UCSD-AML1 (cell line): ENCODE results near the gene CENPM.
"Not testable (repeated sequence)": the region's sequence is repeated elsewhere in the genome, so short reads cannot be mapped to it uniquely, and the experiment has no call there.

ENCODE experiments used
- DNase-seq: peaks from one replicate; lab custom pipeline; 2025; ENCODE audit not compliant: unreplicated experiment; lab: John Stamatoyannopoulos, UW

The CENPM gene

DNA sequence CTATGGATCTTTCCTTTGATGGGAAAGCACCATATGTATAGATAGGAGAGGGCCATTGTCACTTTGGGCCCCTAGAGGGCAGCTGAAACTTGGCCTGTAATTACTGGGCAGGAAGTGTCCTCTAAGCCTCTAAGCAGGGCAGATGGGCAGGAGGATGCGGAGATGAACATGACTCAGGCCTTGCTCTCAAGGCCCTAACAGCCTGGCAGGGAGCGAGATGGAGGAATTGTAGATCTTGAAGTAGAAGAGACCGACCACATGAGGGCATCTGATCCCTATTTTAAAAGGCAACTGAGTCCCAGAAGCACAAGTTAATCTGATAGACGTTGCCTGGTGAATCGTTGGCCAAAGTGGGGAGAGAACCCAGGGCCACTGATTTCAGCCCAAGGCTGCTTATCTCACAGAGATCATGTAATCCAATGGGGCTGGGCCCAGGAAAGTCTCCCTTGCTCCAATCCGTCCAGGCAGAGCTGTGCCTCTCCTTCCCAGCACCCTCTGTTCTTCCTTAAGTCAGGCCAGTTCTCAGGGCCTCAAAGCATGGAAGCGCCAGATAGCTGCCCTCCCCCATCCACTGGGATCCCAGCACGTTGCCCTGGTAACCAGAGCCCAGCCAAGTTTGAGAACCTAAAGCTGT lies 19.8 kb upstream of the CENPM start:
- peak; percentile 67 for DNase-seq

DNA sequence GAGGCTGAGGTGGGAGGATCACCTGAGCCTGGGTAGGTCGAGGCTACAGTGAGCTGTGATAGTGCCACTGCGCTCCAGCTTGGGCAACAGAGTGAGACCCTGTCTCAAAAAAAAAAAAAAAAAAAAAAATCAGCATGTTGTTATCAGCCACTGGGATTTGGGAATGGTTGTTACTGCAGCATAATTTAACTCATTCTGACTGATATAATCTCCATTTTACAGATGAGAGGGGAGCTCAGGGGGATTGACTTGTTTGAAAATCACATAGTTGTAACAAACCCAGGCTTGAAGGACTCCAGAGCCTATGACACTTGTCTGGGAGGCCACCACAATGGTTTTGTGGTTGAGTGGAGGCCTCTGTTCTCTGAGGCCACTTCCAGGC lies 19.3 kb upstream of the CENPM start:
- DNase-seq = no peak

DNA sequence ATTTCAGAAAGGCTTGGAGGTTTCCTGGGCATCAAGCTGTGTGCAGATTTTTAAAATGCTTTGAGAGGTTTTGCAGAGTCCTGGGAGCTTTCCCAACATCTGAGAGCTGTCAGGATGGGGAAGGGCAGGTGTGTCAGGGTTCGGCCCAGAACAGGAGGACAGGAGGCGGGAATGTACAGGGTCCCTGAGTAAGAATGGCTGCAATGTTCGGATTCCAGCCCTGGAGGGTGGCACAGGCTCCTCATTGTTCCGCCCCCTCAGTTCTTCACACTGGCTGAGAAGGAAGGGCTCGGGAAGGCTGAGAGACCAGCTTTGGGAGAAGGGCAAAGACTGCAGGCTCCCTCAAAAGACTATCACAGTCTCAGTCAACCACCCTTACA lies 17.1 kb upstream of the CENPM start:
- DNase-seq = no peak

DNA sequence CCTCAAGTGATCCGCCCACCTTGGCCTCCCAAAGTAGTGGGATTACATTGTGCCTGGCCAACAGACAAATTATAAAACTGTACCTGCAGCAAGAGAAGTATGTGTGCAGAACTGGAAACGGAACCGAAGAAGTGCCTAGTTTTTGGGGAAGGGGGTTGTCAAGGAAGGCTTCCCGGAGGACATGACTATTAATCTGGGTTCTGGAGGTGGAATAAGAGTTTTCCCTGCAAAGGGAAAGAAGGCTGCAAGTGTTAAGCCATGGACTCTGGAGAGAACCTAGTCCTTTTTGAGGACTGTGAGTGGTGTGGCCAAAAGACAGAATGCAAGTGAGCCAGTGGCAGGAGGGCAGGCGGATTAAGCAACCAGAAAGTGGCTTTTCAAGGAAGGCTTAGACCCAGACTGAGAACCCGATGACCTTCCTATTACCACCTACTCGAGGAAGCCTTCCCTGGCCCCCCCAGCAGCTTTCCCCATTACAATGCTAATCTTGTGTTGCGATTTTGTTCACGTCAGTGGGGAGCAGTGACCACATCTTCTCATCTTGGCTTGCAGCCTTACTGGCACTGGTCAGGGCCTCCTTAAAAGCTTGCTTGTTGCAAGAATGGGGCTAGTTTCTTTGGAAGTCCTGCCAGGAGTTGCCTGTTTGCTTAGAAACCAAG lies 16.6 kb upstream of the CENPM start:
- DNase-seq = no peak

DNA sequence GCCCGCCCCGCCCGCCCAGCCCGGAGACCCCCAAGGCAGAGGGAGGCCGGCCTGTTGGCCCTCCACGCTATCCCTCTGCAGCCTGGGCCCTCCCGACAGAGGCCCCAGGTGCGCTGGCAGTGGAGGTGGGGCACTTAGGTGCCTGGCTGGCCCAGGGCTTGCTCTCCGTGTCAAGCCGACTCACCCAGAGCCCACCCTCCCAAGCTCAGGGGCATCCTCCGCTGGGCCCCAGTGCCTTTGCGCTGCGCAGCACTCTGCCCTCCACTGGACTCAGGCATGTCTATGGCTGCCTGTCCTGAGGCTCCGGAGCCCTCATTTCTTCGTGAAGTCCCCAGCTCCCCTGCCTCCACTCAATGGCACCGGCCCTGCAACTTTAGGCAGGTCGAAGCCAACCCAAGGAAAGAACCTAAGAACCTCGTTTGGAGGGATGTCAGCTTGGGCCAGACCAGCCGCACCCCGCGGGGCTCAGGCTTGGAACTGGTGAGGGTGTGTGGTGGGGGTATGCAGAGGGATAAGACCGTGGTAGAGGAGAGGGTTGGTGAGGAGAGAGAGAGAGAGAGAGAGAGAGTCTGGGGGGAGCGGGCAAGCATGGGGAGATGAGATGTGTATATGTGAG lies 11.1 kb upstream of the CENPM start:
- DNase-seq = no peak

DNA sequence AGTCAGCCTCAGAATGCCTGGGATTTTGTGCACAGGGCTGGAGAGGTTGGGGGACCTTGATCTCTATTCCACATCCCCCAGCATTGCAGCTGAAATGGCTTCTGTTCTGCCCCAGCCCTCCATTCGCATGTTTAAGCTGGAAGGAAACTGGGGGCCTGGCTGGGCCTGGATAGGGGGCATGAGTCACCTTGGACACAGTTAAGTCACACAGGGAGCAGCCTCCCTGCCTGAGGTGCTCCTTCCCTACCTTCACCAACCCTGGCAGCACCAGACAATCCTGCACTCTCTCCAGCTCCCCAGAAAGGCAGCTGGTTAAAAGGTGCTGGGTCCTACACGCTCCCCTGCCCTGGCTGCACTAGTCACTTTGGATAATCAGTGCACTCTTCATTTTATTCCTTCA lies 5.8 kb upstream of the CENPM start:
- no peak for DNase-seq

DNA sequence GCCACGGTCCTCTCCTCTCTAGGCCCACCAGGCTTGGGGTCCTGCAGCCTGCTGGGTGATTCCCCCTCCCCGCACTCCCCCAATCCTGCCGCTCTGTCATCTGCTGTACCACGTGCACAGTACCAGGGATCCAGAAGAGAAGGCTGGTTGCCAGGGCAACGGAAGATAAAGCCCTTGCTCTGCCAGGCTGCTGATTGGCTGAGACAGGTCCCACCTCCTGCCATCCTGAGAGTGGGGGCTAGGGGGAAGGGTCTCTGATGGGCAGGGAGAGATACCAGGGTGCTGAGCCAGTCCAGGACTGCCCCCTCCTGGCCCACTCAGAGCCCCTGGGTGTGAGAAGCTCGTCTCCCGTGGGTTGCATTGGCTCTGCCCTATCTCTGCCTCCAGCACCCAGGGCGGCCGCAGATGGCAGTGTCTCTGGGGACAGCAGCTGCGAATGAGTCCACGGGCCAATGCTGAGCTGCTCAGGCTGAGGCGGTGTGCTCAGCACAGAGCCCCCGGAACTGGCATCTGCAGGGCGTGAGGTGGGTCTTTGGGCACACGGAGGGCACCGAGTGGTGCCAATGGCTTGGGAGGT lies 5.0 kb upstream of the CENPM start, which contains the start of gene SMIM45:
Gene SMIM45, plus strand, starts transcription at position 253 of the 577 bp plus-strand sequence.
- DNase-seq = no peak

DNA sequence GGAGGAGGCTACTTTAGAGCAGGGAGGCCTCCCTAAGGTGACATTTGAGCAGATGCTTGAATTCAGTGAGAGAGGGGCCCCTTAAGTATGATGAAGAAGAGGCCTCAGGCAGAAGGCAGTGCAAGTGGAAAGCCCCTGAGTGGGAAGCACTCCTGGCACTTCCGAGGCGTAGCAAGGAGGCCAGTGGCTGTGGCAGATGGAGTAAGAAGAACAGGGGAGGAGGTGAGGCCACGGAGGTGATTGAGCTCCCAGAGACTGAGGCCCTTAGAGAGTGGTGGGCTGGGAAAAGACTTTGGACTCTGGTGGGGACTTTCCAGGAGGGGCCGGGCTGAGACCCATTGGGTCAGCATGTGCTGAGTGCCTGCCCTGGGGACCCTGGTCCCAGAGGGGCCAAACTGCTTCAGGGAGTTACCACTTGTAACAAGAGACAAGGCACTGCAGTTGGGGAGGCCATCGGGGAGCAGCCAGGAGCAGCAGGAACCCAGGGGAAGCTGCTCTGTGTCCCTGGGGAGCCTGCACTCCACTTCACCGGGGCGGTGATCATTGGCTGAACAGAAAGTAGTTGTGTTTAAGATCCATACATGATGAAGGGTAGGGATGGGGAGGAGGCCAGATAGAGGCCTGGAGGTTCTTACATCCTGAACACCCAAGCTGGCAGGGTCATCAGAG lies 2.5 kb upstream of the CENPM start:
- no peak for DNase-seq

DNA sequence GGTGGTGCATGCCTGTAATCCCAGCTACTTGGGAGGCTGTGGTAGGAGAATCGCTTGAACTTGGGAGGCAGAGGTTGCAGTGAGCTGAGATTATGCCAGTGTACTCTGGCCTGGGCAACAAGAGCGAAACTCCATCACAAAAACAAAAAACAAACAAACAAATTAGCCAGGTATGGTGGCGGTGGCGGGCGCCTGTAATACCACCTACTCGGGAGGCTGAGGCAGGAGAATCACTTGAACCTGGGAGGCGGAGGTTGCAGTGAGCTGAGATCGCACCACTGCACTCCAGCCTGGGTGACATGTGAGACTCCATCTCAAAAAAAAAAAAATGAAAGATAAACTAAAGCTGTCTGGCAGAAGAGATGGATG lies 2.0 kb upstream of the CENPM start:
- not testable (repeated sequence) for DNase-seq

DNA sequence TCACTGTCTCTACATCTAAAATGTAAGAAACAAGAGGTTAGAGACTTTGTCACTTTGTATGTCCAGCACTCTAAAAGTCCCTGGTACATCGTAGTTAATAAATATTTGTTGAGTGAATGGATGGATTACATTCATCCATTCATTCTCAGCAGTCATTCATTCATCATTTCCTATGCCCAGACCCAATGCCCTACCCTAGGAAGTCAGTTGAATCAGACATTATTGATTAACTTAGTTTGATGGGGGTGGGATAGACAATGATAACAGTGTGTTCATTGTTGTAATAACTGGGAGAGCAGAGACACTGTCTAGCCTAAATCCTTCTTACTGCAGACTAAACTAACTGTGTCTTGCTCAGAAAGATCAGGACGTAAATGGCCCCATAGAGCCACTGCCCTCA lies 1.2 kb upstream of the CENPM start:
- no peak for DNase-seq

DNA sequence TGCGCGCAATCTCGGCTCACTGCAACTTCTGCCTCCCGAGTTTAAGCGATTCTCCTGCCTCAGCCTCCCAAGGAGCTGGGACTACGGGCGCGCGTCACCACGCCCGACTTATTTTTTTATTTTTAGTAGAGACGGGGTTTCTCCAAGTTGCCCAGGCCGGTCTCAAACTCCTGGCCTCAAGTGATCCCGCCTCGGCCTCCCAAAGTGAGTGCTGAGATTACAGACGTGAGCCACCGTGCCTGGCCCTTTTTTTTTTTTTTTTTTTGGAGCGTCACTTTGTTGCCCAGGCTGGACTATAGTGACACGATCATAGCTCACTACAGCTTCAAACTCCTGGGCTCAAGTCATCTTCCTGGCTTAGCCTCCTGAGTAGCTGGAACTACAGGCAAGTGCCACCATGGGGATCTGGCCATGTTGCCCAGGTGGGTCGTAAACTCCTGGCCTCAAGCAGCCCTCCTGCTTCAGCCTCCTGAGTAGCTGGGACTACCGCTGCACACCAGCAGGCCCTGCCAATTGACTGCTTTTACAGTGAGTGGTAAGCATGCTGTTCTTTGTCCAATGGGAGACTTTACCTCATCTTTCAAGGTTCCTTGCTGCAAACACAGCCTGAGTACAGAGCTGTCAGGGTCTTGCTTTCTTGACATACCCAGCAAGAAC lies 600 bp upstream of the CENPM start:
- DNase-seq = no peak

DNA sequence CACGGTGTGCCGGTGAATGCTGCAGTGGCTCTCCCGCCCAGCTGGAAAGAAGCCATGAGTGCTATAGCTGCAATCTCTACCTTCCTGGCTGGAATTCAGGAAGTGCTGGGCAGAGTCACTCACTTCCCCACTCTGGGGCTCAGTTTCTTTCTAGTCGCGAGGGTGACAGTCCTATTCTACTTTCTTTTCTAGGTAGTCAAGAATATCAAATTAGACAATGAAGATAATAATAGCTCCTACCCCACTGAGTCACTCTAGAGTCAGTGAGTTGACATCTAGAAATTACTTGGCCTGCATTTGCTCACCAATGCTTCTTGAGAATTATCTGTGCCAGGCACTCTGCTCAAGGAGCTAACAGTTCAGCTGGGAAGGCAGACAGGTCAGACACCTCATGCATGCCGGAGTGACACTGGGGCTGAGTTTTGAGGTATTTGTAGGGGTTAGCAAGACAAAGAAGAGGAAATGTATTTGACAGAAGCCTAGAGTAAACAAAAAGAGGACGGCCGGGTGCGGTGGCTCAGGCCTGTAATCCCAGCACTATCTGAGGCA lies 3.2 kb downstream of the CENPM start:
- DNase-seq = no peak

DNA sequence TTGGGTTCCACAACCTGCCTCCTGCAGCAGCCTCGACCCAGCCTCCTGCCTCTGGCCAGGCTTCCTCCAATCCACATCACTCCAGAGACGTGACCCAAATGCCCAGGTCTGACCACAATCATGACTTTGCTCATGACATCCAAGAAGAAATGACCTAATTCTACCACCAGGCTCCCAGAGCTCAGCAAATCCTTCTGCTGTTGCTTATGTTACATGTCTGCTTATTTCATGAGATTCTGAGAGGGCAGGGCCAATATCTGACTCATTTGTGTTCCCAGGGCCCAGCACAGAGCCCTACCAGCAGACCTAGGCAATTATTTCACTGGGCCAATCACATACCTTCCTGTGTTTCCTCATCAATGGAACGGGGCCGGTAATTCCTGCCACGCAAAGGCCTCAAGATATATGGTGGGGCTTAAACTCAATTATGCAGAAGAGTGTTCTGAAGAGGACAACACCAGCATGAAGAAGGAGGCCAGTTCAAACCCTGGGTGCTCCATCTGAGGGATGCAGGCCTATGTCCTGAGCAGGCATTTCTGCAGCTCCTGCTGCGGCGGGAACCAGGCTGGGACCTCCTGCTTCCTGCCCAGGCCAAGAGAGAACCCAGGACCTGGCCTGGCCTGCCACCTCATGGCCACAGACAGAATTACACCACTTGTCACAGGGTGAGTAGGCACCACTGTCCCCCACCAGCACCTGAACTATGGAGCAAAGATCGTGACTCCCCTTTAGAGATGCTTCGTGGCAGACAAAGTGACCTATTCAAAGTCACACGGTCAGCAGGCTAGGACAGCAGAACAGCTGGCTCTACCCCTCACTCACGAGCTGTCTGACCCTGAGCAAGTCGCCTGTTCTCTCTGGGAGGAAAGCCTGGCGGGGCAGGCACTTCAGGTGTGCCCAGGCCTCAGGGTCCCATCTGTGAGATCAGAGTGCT lies 5.9 kb downstream of the CENPM start:
- DNase-seq = peak; percentile 80

DNA sequence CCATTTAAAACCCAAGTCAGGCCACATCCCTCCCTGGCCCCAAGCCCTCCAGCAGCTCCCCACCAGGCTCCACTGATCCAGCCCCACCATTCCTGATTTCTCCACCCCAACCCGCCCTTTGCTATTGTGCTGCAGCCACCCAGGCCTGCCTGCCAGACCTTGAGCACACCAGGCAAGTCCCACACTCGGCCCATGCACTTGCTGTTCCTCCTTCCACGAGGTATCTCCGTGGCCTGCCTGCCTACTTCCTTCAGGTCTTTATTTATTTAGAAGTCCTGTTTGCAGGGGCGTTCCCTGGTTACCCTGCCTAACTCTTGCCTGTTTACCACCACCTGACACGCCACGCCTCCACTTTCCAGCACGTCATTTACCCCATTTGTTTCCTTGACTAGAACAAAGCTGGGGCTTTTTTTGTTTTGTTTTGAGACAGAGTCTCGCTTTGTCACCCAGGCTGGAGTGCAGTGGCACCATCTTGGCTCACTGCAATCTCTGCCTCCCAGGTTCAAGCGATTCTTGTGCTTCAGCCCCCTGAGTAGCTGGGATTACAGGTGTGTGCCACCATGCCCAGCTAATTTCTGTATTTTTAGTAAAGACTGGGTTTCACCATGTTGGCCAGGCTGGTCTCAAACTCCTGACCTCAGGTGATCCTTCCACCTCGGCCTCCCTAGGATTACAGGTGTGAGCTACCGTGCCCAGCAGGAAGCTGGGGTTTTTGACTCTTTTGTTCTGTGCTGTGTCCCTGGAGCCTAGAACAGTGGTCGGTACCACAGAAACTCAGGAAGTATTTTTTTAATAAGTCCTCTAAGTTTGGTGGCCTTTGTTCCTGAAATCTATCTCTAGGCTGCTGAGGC lies 6.7 kb downstream of the CENPM start:
- no peak for DNase-seq

DNA sequence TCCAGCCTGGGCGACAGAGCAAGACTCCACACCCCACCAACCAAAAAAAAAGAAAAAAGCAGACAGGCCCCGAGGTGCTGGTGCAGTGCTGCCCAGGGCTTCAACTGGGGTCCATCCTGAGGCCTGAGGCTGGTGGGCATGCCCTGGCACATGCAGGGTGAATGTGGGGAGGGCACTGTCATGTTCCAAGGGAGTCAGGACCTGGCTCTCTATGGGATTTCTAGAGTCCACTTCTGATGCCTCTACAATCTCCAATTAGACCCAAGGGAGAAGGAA lies 10.1 kb downstream of the CENPM start:
- no peak for DNase-seq

DNA sequence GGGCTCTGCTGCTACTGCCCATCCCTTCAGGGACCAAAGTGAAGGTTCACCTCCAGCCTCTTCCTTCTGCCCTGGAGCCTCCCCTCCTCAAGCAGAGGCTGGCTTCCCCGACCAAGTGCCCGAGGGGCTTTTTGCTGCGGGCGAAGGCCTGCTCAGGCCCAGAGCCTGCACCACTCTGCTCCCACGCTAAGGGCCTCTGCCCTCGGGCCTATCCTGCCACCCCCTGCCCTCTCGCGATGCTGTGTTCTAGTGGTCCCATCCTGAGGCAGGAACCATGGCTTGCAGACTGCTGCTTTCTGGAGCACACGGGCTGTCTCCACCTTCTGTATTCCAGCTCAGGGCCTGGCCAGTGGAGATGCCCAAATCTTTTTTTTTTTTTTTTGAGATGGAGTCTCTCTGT lies 11.4 kb downstream of the CENPM start:
- DNase-seq = no peak

DNA sequence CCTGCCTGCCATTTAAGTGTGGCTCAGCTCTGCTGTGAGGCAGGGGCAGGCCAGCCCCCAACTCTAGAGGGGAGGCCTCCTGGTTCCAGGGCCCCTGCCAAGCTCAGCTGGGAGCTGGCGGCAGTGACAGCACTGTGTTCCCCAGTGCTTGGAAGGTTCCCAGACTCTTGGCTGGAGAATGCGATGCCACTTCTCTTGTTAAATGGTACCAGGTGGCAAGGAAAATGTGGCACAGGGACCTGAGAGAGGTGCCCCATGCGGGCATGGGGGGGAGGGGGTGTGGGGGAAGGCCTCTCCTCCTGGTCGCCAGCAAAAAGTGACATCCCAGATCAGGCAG lies 12.0 kb downstream of the CENPM start:
- no peak for DNase-seq

DNA sequence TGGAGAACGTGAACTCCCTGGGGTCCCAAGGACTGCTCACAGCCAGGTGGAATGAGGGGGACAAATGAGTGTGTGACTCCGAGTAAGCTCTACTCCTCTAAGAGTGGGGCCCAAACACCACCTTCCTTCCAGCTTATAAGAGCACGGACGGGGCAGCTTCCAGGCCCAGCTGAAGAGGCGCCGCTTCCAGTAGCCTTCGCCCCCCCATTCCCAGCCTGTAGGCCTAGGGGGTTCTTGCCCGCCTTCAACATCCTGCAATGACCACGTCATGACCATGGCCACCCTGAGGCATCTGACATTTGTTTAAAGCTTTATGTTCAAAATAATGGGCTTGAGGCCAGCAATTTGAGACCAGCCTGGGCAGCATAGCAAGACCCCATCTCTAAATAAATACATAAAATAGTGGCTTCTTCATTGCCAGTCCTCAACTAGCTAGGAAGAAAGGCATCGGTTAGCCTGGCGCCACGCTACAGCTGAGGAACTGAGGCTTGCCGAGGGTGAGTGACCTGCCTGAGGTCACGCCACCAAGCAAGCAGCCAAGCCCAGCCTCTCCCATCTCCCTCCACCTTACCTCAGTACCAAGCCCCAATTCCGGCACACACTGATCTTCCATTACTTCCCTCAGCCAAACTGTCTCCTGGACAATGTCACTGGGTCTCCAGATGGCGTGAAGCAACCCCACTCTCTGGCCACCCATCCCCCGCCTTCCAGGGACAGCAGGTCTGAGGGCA lies 12.5 kb downstream of the CENPM start:
- no peak for DNase-seq
